K562 (cell line): ENCODE data around the gene KCNH2. TPM values are rescaled to one million over a fixed set of nuclear protein-coding genes. Genes with fewer than 3 reads are reported as not detected.

Source experiments
- ARID2 ChIP-seq: fragments of 450-650 bp; IDR thresholded peaks from 2 replicates; pipeline ENCODE4 v1.6.1; 2017; ENCODE audit warnings: antibody characterized with exemption, mild to moderate bottlenecking
- CBFA2T3 ChIP-seq: fragments of 450-650 bp; IDR thresholded peaks from 2 replicates; pipeline ENCODE4 v1.6.1; 2017
- CBX2 ChIP-seq: fragments of 200-600 bp; sonication (generic); IDR thresholded peaks from one replicate; pipeline ENCODE4 v1.6.1; 2012; ENCODE audit warnings: mild to moderate bottlenecking, low read length, inconsistent platforms; ENCODE audit not compliant: insufficient read depth, poor library complexity, severe bottlenecking
- CC2D1A ChIP-seq: fragments of 450-650 bp; IDR thresholded peaks from 2 replicates; pipeline ENCODE4 v1.6.1; 2017; ENCODE audit warnings: mild to moderate bottlenecking
- CREM ChIP-seq: IDR thresholded peaks from 2 replicates; pipeline ENCODE4 v1.6.1; 2014; ENCODE audit warnings: antibody characterized with exemption, low read depth
- EHMT2 ChIP-seq: fragments of 450-650 bp; IDR thresholded peaks from 2 replicates; pipeline ENCODE4 v1.6.1; 2018; ENCODE audit warnings: antibody characterized with exemption
- ELF2 ChIP-seq: fragments of 250-450 bp; sonication (Bioruptor Pico); IDR thresholded peaks from 2 replicates; pipeline ENCODE4 v1.5.0; 2021; ENCODE audit warnings: mild to moderate bottlenecking
- MYC ChIP-seq, 2 experiments: fragments of 250-450 bp in 1 of 2; sonication (Bioruptor Pico) in 1 of 2; IDR thresholded peaks; 2 replicates each; pipeline versions ENCODE4 v1.5.1 to v1.6.1; 2012 to 2021; ENCODE audit warnings: low read depth in 2 of 2, borderline replicate concordance in 1 of 2, improper control_type of control experiment in 1 of 2, low read length in 1 of 2, mild to moderate bottlenecking in 1 of 2, moderate library complexity in 1 of 2
- POLR2H ChIP-seq: IDR thresholded peaks from 2 replicates; pipeline ENCODE4 v1.6.1; 2016; ENCODE audit warnings: missing genetic modification characterization, low read depth, mild to moderate bottlenecking, control low read depth, missing compliant biosample characterization, moderate library complexity
- RAD21 ChIP-seq, 2 experiments: fragments of 250-450 bp in 1 of 2; fragments of 450-650 bp in 1 of 2; sonication (Bioruptor Pico) in 1 of 2; formaldehyde crosslinking in 1 of 2; IDR thresholded peaks in 1 of 2; conservative IDR thresholded peaks in 1 of 2; 2 replicates each; pipeline versions ENCODE4 v1.4.0 to v1.8.0; 2020 to 2022; ENCODE audit warnings: mild to moderate bottlenecking in 2 of 2, moderate library complexity in 1 of 2
- SAFB2 ChIP-seq: fragments of 200-400 bp; formaldehyde crosslinking; IDR thresholded peaks from 2 replicates; pipeline ENCODE4 v1.6.1; 2018; ENCODE audit warnings: borderline replicate concordance, low read length, low read depth, moderate library complexity; ENCODE audit not compliant: severe bottlenecking
- SIN3A ChIP-seq, 2 experiments: fragments of 150-350 bp in 1 of 2; IDR thresholded peaks; 2 replicates each; pipeline ENCODE4 v1.6.1; 2011 to 2016; ENCODE audit warnings: borderline replicate concordance in 2 of 2, low read depth in 2 of 2, low read length in 2 of 2, mild to moderate bottlenecking in 2 of 2, moderate library complexity in 2 of 2; ENCODE audit not compliant: control insufficient read depth in 1 of 2
- SMC3 ChIP-seq: conservative IDR thresholded peaks from 2 replicates; pipeline ENCODE4 v1.6.1; 2011; ENCODE audit warnings: low read depth, low read length, improper control_type of control experiment; ENCODE audit not compliant: insufficient read depth
- TEAD4 ChIP-seq, 2 experiments: sonication (generic) in 1 of 2; formaldehyde crosslinking in 1 of 2; IDR thresholded peaks; 2 replicates each; pipeline versions ENCODE4 v1.6.1 to v1.8.0; 2012 to 2022; ENCODE audit warnings: borderline replicate concordance in 1 of 2, inconsistent platforms in 1 of 2, low read length in 1 of 2, mild to moderate bottlenecking in 1 of 2, missing genetic modification reagents in 1 of 2
- ZBTB1 ChIP-seq: sonication (generic); formaldehyde crosslinking; IDR thresholded peaks from 2 replicates; pipeline ENCODE4 v1.8.1; 2023; ENCODE audit warnings: missing genetic modification reagents, low read depth, mild to moderate bottlenecking, borderline replicate concordance
- ZNF41 ChIP-seq: fragments of 250-450 bp; sonication (Bioruptor Pico); conservative IDR thresholded peaks from 2 replicates; pipeline ENCODE4 v1.4.0; 2020; ENCODE audit warnings: mild to moderate bottlenecking
- ZNF699 ChIP-seq: fragments of 250-450 bp; sonication (Bioruptor Pico); IDR thresholded peaks from 2 replicates; pipeline ENCODE4 v1.8.0; 2021; ENCODE audit warnings: mild to moderate bottlenecking, moderate library complexity; ENCODE audit not compliant: insufficient replicate concordance
- polyA plus RNA-seq, 8 experiments: library from polyadenylated mRNA; depleted of rRNA in 4 of 8; stranded (reverse) in 5 of 8; unstranded in 3 of 8; fragments of >200 nt; fragmentation: Nextera tagmentation in 2 of 8; fragmentation: Illumina TruSeq in 1 of 8; extraction: Ambion mirVana in 2 of 8; extraction: Trizol in 1 of 8; gene quantifications; 2 replicates each; pipeline versions ENCODE4 v1.2.1 to v1.2.3, GENCODE V29; 2011 to 2014; ENCODE audit warnings: inconsistent platforms in 1 of 8, missing spikeins in 1 of 8
- total RNA-seq, 7 experiments: library from RNA; depleted of rRNA in 6 of 7; stranded (reverse); fragments of >200 nt in 6 of 7; fragmentation: Illumina TruSeq in 2 of 7; extraction: Trizol in 2 of 7; gene quantifications; 2 replicates each; pipeline versions ENCODE4 v1.2.1 to v1.2.3, GENCODE V29; 2011 to 2021; ENCODE audit warnings: low replicate concordance in 1 of 7
- TF ChIP-seq, protein P1 (sequence below): fragments of 250-450 bp; sonication (Bioruptor Pico); IDR thresholded peaks from 2 replicates; pipeline ENCODE4 v1.8.0; 2022; ENCODE audit warnings: moderate library complexity, mild to moderate bottlenecking, inconsistent platforms
- TF ChIP-seq, protein P2 (sequence below): fragments of 450-650 bp; IDR thresholded peaks from 2 replicates; pipeline ENCODE4 v1.6.1; 2018; ENCODE audit not compliant: partially characterized antibody
- TF ChIP-seq, protein P3 (sequence below): sonication (generic); formaldehyde crosslinking; IDR thresholded peaks from 2 replicates; pipeline ENCODE4 v1.8.0; 2022; ENCODE audit warnings: missing genetic modification reagents, mild to moderate bottlenecking, moderate library complexity, borderline replicate concordance

Gene KCNH2
- total and polyA plus RNA-seq, 9 of the 15 experiments (the other 6 are each of a cell fraction or from before 2014, with no cell fraction given): 18.1 to 368 (median 218) TPM

DNA sequence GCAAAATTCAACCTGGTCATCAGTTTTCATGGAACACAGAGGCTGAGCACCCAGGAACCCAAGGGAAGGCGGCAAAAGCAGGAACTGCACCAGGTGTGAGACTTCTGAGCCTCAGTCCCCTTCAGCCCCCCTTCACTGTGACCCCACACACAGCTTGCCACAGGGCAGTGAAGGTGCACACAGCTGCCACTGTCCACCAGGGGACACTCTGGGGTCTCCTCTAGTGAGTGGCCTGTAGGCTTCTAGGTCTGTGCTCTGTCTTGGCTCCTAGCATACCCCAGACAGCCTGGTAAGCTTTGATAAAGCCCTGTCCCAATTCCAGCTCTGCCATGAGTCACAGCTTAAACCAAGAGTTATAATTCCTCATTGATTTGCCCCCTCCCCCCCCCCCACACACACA is 12.1 kb downstream of the KCNH2 start (continued):
- 0 out of 2 replicates have a peak, but pooled peaks have one; percentile 26 for TF ChIP-seq CC2D1A
- TF ChIP-seq CREM: 0 out of 2 replicates have a peak, but pooled peaks have one; percentile 24
- TF ChIP-seq, protein P1, sequence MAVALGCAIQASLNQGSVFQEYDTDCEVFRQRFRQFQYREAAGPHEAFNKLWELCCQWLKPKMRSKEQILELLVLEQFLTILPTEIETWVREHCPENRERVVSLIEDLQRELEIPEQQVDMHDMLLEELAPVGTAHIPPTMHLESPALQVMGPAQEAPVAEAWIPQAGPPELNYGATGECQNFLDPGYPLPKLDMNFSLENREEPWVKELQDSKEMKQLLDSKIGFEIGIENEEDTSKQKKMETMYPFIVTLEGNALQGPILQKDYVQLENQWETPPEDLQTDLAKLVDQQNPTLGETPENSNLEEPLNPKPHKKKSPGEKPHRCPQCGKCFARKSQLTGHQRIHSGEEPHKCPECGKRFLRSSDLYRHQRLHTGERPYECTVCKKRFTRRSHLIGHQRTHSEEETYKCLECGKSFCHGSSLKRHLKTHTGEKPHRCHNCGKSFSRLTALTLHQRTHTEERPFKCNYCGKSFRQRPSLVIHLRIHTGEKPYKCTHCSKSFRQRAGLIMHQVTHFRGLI (CRISPR knock-in tag): no peak
- 0 out of 2 replicates have a peak, but pooled peaks have one; percentile 34 for TF ChIP-seq ARID2
- TF ChIP-seq SAFB2: no peak
- TF ChIP-seq EHMT2: 0 out of 2 replicates have a peak, but pooled peaks have one; percentile 18
- no peak for TF ChIP-seq ELF2 (CRISPR knock-in tag)
- TF ChIP-seq CBX2: no peak
- no peak for TF ChIP-seq POLR2H (tag)
- TF ChIP-seq, protein P2, sequence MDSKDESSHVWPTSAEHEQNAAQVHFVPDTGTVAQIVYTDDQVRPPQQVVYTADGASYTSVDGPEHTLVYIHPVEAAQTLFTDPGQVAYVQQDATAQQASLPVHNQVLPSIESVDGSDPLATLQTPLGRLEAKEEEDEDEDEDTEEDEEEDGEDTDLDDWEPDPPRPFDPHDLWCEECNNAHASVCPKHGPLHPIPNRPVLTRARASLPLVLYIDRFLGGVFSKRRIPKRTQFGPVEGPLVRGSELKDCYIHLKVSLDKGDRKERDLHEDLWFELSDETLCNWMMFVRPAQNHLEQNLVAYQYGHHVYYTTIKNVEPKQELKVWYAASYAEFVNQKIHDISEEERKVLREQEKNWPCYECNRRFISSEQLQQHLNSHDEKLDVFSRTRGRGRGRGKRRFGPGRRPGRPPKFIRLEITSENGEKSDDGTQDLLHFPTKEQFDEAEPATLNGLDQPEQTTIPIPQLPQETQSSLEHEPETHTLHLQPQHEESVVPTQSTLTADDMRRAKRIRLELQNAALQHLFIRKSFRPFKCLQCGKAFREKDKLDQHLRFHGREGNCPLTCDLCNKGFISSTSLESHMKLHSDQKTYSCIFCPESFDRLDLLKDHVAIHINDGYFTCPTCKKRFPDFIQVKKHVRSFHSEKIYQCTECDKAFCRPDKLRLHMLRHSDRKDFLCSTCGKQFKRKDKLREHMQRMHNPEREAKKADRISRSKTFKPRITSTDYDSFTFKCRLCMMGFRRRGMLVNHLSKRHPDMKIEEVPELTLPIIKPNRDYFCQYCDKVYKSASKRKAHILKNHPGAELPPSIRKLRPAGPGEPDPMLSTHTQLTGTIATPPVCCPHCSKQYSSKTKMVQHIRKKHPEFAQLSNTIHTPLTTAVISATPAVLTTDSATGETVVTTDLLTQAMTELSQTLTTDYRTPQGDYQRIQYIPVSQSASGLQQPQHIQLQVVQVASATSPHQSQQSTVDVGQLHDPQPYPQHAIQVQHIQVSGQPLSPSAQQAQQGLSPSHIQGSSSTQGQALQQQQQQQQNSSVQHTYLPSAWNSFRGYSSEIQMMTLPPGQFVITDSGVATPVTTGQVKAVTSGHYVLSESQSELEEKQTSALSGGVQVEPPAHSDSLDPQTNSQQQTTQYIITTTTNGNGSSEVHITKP: no peak
- no peak for TF ChIP-seq ZNF699 (CRISPR knock-in tag)
- TF ChIP-seq, protein P3, sequence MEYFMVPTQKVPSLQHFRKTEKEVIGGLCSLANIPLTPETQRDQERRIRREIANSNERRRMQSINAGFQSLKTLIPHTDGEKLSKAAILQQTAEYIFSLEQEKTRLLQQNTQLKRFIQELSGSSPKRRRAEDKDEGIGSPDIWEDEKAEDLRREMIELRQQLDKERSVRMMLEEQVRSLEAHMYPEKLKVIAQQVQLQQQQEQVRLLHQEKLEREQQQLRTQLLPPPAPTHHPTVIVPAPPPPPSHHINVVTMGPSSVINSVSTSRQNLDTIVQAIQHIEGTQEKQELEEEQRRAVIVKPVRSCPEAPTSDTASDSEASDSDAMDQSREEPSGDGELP (CRISPR knock-in tag): peak; percentile 67
- TF ChIP-seq SIN3A (IDR thresholded peaks at IDR 0.05; ENCODE audit: borderline replicate concordance in 2 of 2, control insufficient read depth in 1 of 2, low read depth in 2 of 2, low read length in 2 of 2): peak in 1 of 2 experiments; percentile 17; a peak in 1 of 4 replicates
- 0 out of 2 replicates have a peak, but pooled peaks have one; percentile 15 for TF ChIP-seq CBFA2T3
- peak; percentile 65 for TF ChIP-seq SMC3
- peak; percentile 34; the same call in 1 of the 2 replicates for TF ChIP-seq TEAD4 (IDR thresholded peaks at IDR 0.05; ENCODE audit: low read length)
- TF ChIP-seq TEAD4 (CRISPR knock-in tag; IDR thresholded peaks at IDR 0.05; ENCODE audit: borderline replicate concordance): no peak
- peak; percentile 23; the same call in 1 of the 2 replicates for TF ChIP-seq MYC (IDR thresholded peaks at IDR 0.05; ENCODE audit: low read depth, low read length)
- no peak for TF ChIP-seq MYC (CRISPR knock-in tag; IDR thresholded peaks at IDR 0.05; ENCODE audit: borderline replicate concordance, low read depth)
- 0 out of 2 replicates have a peak, but pooled peaks have one; percentile 43 for TF ChIP-seq ZBTB1
- TF ChIP-seq RAD21 (CRISPR knock-in tag; conservative IDR thresholded peaks at IDR 0.05 in 1 of 2, IDR thresholded peaks at IDR 0.05 in 1 of 2): peak; percentile 68 to 89
- TF ChIP-seq ZNF41 (CRISPR knock-in tag): no peak
